Measurements from ENCODE around the gene WDR59.
"Not testable (repeated sequence)": the region's sequence is repeated elsewhere in the genome, so short reads cannot be mapped to it uniquely, and the experiment has no call there.

Gene WDR59

DNA sequence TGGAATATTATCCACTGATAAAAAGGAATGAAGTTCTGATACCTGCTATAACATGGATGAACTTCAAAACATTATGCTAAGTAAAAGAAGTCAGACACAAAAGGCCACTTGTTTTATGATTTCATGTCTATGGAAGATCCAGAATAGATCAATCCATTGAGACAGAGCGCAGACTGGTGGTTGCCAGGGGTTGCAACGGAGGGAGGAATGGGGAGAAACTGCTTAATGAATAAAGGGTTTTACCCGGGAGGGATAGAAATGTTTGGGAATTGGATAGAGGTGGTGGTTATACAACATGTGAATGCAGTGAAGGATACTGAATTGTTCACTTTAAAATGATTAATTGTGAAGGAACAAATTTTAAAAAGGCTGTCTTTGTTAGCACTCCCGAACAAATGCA lies 30.2 kb downstream of the WDR59 start:
- no peak for DNase-seq

DNA sequence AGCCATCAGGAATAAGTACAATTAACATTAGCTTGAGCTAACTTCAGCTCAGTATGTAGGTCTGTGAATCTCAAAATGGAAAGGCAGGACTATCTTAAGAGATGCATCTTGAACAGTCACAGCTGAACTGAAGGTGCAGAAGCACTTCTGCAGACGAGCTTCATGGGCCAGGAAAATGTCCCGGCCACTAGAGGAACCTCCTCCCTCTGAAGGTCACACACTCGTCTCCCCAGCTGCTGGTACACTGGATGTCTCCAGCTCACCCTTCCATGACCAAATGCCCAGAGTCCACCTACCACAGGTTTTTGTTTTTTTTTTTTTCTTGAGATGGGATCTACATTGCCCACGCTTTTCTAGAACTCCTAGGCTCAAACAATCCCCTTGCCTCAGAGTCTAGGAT lies 33.2 kb downstream of the WDR59 start:
- no peak for DNase-seq

DNA sequence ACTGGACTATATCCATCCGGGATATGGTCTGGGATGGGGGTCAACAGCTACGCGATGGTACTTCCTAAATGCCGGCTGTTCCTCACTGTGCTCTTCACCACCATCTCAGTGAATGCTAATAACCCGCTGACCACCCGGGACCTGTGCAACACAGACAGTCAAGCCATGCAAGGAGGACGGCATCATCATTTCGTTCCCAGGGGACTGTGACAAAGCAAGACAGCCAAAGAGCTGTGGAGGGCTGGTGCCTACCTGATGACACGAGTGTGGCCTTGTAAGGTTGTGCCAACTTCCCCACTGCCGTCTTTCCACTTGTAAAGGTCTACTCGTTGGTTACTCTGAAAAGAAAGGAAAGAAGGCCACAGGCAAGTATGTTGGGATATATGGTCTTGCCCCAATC lies 33.7 kb downstream of the WDR59 start:
- DNase-seq, result no peak

DNA sequence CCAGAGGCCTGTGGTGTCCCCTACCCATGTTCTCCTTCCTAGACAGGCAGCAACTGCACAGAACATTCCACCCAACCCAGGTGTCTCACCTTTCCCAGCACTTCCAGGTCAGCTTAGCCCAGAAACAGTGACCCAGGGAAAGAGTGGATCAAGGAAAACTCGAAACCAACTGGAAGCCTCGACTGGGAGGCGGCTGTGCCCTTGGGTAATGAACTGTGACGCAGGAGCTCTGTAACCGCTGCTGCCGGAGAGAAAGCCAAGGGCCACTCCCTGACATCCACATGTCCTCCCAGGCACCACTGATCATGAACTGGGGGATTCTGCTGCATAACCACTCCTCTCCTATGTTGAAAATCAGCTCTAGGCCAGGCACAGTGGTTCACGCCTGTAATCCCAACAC lies 34.4 kb downstream of the WDR59 start:
- DNase-seq, result no peak

DNA sequence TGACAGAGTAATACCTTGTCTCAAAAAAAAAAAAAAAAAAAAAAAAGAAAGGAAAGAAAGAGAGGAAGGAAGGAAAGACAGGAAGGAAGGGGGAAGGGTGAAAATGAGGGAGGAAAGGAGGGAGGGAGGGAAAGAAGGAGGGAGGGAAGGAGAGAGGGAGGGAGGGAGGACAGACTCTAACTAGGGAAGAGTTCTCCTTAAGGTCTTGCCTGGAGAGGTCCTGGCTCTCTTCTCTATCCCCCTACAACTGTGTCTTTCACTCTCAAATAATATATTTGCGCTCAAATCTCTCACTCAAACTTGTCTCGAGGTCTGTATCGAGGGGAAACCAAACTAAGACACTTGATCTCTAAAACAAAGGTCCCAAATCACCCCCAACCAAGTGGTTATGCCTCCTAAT lies 35.6 kb downstream of the WDR59 start:
- DNase-seq, result no peak

DNA sequence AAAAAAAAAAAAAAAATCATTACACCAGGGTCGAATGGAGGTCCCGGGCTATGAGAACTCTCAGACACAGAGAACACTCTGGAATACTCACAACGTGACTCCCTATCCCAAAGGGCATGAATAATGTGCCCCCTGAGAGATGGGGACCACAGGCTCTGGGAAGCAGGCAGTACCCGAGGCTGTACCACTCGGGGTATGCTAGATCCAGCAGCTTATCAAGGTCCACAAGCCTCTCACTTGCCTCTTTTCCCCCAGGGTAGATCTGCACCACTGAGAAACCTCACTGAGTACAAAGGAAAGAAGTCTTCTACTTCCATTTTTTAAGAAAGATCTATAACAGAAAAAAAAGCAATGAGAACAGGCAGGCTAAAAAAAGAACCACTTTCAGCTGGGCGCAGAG lies 40.5 kb downstream of the WDR59 start:
- DNase-seq, result no peak

DNA sequence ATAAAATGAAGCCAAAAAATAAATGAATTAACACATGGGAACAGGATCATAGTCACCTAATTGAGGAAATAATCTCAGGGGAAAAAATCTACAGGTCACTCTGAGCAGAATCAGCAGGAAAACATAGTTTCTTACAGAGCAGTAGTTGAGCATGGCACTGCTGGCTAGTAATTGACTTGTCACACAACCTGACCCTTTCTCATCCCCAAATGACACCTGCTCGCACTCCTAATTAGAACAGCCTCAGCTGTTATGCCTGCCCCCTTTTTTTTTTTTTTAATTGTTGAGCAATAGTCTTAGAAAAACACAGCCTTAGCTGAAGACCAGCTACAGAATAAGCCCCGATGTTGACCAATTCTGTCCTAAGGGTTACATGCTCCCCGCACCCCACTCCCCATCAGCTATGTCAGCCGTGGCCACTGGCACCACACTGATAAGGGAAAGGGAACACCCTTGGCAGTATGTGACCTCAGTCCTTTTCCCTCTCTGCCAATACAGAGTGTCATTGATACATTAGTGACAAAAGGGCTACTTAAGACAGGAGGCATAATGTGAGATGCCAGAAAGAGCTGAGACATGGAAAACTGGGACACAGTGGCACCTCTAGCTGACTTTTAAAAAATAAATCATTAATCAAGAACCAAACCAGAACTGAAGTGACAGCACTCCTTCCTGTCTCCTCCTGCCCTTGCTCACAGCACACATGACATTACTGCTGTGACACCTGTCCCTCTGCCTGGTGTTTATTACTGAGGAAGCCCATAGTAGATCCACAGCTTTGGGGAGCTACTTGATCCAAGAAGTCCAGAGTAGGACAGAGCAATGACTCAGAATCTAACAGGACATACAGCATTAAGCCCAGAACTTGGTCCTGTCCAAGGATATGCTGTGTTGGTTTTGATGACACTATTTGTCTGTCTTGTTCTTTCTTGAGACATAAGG lies 41.7 kb downstream of the WDR59 start:
- DNase-seq, result no peak

DNA sequence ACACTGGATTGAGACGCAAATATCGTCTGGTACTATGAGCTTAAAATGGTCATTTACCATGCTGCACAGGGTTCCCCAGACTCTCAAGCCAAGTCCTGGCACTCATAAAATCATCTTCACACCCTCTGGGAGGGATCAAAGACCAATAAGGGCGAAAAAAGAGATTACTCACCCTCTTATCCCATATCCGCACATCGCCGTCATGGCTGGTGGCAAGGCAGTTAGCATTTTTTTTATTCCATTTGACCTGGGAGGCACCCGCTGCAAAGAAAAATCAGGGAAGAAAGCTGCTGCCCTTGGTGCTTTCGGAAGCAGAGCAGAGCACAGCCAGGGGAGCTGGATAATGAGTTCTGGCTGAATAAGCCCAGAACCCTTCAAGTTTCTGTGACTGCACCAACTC lies 42.4 kb downstream of the WDR59 start:
- DNase-seq, result no peak

DNA sequence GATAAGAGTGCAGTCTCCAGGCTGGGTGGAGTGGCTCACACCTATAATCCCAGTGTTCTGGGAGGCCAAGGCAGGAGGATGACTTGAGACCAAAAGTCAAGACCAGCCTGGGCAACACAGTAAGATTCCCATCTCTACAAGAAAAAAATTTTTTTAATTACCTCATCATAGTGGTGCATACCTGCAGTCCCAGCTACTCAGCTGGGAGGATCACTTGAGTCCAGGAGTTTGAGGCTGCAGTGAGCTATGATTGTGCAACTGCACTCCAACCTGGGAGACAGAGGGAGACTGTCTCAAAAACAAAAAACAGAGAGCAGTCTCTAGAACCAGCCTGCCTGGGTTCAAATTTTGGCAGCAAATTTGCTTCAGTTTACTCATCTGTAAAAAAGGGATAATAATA lies 45.2 kb downstream of the WDR59 start:
- DNase-seq, result no peak

DNA sequence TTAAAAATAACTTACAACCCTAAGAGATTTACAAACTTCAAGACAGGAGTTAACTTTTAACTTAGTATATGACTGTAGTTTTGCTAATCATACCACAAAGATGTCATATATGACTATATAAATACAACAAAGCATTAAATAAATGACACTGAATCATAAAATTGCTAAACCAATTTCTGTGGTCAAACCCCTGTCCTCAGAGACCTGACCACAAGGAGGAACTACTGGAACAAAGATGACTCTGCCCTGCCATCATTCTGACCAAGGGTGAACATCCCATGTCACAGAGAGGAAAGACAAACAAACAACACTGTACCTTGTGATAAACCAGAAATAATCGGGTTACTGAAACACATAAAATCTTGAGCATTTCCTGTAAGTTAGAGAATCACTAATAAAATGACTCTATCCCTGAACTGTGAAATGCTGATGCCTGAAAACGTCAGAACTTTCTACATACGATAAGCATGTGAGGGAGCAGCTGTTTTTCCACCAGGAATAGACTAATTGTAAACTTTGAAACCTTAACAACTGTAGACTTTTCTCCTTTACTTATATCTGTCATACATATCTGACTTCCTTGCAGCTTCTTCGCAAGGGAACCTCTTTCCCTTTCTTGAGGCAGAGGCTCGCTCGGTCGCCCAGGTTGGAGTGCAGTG lies 47.9 kb downstream of the WDR59 start:
- no peak for DNase-seq

DNA sequence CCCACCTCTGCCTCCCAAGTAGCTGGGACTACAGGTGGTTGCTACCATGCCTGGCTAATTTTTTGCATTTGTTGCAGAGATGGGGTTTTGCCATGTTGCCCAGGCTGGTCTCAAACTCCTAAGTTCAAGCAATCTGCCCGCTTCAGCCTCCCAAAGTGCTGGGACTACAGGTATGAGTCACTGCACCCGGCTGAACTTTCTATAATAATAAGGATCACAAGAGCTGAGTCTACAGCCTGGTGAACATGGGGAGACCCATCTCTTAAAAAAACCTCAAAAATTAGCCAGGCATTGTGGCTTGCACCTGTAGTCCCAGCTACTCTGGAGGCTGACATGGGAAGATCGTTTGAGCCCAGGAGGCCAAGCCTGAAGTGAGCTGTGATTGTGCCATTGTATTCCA lies 53.5 kb downstream of the WDR59 start:
- no peak for DNase-seq

DNA sequence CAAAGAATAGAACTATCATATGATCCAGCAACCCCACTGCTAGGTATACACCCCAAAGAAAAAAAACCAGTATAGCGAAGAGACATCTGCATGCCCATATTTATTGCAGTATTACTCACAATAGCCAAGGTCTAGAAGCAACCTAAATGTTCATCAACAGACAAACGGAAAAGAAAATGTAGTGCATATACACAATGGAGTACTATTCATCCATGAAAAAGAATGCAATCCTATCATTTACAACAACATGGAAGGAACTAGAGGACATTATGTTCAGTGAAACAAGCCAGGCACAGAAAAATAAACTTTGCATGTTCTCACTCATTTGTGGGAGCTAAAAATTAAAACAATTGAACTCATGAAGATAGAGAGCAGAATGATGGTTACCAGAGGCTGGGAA lies 55.3 kb downstream of the WDR59 start:
- DNase-seq, result no peak

DNA sequence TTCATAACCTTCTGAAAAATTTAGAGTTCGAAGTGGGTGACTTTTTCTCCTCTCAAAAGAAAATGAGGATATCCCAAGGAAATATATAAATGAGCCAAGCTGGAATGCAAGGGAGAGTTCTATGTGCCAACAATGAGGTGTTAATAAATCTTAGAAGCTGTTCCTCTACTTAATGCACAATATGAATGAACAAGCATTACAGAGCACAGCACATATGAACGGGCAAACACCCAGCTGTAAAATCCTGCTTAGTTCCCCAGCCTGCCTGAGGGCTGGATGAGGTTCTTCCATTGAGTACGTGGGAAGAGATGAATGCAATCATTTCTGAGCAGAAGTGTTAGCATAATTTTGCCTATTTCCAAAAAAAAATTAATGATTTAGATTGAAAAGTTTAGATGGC lies 58.1 kb downstream of the WDR59 start:
- no peak for DNase-seq

DNA sequence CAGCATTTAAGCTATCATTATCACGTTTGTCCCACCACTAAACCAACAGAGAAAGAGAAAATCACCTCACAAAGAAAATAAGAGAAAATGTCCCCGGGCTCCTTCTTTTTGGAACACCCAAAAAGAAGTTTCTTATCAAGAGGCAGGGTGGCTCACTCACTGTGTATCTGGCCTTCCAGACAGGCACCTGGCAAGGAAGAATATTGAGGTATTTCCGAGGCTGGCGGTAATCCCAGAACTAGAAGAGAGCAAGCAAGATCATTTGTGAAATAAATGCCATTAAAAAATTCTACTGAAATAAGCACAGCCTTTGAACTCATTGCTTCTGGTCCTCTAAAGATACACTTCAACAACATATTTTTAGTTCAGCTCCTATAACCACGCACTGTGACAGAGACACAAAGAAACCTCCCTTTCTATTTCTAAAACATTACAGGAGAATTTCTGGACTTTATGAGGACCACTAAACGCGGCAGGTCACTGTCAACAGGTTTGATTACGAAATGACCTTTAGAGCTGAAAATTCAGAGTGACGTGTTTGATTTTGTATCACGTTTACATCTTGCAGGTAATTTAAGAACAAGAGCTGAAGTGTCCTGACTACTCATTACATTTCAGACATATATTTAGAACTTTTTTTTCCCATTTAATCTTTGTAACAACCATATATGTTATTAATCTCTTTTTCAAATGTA lies 61.0 kb downstream of the WDR59 start:
- no peak for DNase-seq

DNA sequence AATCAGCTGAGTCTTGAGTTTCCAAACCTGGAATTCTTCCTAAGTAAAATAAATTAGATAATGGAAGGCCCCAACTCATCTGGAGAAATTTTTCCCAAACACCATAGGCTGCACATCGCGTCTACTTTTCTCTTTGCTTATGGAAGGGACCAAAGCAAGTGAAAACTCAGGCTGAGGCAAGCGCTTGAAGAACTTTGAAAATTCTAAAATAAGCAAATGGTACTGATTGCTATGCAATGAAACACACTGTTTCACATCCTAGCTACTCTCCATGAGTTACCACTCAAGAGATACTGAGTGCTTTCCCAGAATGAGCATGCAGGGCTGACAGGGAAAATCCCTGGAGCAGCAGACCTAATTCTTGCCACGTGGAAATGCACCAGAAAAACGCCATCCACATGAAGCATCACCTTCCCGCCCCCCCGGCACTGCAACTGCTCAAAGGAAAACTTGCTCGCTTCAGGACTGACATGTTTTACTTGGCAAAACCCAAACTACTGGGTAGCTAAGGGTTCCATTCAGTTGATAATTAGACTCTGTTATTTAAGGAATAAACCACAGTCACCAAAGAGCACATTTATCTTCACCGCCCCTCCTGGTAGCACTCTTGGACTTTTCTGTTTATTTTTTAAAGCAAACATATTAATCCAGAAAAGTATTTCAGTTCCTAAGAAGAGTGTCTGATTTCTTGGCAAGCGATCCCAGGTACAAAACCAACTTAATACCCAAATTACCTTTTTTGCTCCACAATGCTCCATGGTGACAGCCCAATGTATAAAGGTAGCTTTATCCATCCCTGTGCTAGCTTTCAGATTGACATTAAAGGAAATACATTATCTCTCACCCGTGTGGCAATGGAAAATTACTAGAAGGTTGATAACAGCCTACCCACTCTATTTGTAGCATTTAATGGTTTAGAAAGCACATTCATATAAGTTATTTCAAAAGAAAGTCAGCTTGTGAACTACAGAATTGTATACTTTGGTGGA lies 62.5 kb downstream of the WDR59 start:
- no peak for DNase-seq

DNA sequence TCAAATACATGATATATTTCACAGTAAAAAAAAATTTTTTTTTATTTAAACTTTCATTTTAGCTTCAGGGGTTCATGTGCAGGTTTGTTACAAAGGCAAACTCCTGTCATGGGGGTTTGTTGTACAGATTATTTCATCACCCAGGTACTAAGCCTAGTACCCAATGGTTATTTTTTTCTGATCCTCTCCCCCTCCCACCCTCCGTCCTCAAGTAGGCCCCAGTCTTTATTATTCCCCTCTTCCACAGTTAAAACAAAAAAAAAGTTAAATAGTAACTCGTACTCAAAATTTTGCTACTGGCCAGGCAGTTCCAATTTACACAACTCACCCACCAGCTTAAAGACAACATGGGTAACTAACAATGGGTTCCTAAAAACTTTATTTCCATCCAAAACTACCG lies 63.9 kb downstream of the WDR59 start:
- DNase-seq, result no peak

DNA sequence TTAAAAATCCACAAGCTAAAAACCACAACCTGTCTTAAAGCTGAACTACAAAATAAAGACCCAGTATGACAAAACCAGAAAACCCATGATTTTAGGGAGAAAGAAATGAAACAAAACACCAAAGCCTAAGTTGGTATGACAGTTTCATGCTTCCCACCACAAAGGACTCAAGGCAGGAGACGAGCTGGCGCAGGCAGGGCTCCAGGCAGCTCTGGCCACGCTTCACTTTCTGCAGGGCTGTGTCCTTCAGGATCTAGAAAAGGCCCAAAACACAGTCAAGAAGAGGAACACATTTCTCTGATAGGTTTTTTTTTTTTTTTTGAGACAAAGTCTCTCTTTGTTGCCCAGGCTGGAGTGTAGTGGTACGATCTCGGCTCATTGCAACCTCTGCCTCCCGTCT lies 75.3 kb downstream of the WDR59 start:
- no peak for DNase-seq

DNA sequence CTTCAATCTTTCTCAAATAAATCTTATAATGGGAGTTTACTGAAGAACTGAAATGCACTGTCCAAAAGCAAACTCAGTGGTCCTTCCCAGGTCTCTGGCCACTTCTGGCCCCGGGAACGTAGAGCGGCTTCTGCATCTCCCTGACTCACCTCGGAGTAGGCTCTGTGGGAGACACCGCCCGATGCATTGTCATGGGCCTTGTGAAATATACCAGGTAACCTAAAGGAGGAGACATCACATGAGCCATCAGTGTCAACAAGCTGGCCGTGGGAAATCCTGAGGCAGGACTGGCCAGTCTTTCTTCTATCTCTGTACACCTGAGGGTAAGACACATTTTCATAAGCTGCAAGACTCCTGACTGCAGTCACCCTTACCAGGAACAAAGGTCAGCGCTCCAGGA lies 76.2 kb downstream of the WDR59 start:
- DNase-seq, result not testable (repeated sequence)

DNA sequence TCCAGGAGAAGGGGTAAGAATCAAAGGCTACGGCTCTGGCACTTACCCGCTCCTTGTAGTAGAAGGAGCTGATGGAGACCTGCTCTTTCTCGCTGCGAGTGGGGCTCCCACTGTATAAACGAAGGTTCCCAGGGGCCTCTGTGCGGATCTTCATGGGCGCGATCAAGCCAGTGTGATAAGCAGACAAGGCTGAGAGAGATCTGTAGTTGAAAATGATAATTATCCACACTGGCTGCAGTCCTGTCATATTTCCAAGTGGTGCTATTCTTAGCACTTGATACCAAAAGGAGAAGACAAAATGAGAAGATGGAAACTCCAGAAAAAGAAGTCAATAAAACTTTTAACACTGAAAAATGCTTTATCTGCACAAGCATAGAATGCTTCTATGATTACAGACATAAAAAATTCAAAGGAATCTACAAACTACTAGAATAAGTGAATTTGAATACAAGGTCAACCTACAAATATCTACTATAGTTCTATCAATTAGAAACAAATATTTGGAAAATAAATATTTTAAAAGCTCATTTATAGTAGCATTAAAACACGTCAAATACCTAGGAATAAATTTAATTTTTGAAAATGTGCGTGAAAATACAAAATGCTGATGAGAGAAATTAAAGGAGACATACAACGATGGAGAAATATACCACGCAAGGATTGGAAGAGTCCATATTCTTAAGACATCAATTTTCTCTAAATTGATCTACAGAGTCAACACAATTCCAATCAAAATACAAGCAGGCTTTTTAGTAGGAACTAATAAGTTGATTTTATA lies 80.8 kb downstream of the WDR59 start:
- no peak for DNase-seq

DNA sequence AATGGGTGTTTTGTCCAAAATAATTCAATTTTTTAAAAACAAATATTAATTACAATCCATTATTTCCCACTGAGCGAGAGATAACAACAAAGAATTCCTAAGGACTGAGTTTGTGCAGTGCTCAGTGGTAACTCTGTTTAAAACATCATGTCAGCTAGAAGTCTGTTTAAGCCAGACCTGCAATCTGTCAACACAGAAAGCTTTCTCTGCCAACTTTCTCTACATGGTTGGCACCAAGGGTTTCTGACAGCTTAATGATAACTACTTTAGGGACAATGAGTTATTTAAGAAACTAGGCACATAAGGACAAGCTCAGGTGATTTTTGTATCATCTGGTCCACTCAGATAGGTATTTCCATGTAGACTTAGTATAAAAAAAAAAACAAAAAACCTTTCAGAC lies 81.8 kb downstream of the WDR59 start:
- no peak for DNase-seq

DNA sequence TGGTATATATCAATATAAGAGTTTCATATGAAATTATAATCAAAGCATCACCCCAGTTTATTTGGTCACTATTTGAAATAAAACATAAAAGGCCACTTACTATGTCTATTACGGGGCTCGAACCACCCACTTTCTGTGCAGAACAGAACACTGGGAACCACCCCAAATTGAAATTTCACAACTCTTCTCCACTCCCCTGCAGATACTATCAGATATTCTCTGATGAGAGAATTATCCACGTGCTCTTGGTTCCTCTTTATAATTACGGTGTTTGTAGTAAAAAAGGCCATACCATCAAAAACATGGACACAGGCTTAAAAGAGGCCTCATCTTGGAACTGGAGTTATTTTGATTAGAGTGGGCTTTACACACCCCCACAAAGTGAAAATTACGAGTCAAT lies 82.8 kb downstream of the WDR59 start:
- DNase-seq, result no peak

DNA sequence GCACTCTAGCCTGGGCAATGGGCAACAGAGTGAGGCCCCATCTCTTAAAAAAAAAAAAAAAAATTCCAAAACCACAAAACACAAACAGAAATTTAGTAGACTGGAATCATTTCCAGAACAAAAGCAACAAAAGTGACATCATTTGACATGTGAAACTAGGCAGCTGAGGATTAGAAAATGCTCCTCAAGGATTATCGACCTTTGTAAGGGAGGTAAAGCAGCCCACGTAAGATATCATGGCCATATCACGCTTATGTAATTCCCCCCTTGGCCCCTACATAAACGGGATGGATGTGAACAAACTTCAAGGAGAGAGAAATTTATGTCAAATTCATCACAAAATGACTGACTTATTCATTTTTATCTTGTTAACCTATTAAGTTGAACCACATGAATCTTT lies 83.3 kb downstream of the WDR59 start:
- DNase-seq, result no peak

All from T-helper 9 cell (primary cell).